Embryonic facial prominence (tissue), 1 donor: Measurements from ENCODE around the gene TACC2.

Source experiments
- DNase-seq: peaks from one replicate; pipeline ENCODE4 v3.0.0-alpha.2; 2016; ENCODE audit errors: extremely low spot score

The TACC2 gene

DNA sequence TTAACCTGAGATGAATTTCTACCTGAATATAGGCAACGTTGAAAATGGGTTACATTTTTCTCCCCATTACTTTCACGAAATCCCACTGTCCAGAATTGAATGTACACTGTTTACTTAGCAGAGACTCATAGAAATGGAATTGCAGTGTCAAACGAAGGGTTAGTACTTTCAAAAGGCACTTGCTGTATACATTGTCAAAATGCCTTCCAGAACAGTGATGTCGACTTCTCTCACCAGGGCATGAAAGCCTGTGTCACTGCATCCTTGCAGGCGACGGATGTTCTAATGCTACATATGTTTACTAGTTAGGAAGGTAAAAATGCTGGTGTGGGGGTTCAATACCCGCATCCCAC lies 41.2 kb downstream of the TACC2 start:
- DNase-seq: no peak

DNA sequence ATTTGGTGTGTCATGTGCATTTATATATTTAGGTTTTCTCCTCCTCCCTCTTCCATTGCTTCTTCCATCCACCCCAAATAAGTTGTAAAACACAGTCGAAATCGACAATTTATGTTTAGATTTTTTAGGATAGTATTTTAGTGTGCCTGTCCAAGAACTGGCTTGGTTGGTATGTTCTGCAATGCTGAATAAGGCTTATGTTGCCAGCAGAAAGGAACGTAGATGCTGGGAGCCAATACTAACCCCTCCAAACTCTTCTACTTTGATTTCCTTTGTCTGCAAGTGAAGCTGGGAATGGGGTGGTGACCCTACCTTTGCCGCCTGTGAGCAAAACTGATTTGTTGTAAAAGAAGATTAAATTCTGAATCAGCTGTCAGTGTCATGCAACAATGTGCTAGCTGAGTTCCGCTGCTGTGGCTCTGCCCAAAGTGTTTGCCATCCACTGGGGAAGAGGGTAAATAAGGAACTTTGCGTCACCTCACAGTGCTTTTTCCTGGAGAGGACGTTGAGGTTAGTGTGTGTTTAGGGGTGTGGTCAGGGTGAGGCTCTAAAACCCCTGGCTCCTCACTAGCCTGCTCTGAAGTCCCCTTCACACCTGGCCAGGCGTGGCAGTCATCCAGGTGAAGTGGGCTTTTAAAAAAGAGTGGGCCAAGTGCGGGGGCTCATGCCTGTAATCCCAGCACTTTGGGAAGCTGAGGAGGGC lies 44.4 kb downstream of the TACC2 start:
- no peak for DNase-seq

DNA sequence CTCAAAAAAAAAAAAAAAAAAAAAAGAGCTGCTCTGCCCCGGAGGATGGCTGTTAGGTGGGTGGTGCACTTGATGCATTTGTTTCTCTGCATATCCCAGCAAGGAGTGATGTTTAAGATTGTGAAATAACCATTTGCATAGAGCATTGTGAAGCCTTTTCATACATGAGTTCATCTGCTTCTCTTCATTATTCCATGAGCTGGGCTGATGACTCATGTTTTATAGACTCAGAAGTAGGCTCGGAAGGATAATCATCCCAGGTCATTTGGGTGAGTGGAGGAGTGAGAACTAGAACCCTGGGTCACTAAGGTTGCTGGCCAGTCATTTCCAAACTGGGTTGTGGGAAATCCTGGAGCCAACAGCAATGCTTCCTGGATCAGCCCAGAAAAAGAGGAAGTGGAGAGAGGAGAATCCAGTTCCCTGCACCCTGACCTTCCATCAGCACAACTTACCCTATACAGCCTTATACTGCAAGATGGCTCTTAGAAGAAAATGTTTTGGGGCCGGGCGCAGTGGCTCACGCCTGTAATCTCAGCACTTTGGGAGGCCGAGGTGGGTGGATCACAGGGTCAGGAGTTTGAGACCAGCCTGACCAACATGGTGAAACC lies 45.3 kb downstream of the TACC2 start:
- no peak for DNase-seq

DNA sequence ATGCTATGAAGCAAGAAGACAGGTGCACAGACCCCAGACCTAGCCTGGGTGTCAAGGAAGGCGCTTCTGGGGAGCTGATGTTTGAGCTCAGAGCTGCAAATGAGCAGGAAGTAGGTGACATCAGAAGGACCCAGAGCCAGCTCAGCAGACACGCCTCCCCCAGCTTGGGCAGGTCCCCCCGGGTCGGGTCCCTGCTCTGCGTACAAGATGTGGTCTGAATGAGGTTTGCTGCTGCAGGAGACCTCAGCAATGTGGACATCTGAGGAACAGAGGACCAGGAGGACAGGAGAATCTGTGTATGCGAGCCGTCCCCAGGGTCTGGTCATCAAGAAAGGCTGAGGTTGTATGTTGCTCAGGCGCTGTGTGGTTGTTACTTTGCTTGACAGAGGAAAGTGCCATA lies 51.8 kb downstream of the TACC2 start:
- no peak for DNase-seq

DNA sequence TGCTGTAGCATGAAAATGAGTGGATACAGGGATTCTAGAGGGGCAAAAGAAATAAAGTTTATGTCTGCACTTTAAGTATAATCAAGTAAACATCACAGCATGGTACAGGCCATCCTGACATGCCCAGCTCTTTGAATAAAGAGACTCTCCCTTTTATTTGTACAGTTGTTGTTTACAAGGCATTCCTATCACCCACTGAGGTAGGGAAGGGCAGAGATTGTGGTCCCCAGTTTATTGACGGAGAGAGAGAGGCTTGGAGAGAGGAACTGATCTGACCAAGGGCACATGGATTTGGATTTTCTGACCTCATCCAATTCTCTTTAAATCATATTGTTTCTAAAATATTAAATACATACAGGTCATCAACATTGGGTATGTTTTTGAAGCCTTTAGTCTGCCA lies 53.9 kb downstream of the TACC2 start:
- DNase-seq: no peak

DNA sequence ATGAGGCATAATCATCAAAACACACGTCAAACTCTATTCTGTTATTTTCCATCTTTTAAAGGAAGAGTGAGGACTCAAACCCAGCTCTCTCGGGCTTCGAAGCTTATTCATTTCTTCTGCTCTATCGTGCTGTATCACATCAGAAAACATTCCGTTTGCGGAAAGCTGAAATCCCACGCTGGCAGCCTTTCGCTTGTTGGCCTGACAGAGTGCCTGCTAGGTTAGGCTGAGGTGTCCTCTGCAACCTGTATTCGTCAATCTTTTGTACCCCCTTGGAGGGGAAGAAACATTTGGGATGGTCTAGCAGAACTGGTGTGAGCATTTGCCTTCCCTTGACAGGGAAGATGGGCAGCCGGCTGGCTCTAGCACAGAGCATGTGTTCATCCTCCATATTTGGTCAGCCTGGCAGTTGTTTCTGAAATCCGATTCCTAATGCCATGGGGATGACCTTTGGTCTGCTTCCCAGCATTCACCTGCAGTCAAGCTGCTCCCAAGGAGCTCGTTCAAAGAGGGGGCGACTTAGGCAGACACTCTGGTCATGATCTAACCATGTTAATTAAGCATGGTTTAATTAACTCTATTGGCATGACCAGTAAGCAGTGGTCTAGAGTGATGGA lies 55.2 kb downstream of the TACC2 start:
- no peak for DNase-seq

DNA sequence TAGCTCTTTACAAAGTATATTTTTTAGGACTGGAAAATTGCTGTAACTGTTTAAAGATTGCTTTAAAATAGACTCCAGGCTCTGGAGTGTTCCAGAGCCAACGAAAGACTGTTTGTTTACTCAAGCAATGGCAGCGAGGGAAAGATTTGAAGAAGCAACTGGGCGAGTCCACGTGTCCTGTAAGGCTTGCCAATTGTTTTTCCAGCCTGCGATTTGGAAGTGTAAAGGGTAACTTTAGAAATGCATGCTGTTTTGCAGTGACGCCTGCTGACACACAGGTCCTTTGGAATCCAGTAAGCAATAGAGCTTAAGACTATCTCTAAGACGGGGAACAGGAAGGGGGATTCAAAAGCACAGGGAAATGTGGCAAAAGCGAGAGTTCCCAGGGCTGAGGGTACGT lies 55.8 kb downstream of the TACC2 start:
- DNase-seq: peak; percentile 49

DNA sequence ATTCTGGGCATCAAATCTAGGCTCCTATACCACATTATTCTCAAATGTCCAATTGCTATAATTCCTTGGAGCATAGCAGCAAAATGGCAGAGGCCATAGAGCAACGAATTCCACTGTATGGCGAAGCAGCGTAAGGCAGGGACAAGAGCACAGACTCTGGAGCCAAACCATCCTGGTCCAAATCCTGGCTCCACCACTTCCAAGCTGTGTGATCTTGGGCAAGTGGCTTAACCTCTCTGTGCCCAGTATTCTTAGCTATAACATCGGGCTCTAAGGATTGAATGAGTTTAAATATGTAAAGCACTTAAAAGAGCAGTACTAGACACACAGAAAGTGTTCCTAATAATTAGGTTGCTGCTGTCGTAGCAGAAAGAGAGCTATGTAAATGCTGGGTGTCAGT lies 56.2 kb downstream of the TACC2 start:
- no peak for DNase-seq

DNA sequence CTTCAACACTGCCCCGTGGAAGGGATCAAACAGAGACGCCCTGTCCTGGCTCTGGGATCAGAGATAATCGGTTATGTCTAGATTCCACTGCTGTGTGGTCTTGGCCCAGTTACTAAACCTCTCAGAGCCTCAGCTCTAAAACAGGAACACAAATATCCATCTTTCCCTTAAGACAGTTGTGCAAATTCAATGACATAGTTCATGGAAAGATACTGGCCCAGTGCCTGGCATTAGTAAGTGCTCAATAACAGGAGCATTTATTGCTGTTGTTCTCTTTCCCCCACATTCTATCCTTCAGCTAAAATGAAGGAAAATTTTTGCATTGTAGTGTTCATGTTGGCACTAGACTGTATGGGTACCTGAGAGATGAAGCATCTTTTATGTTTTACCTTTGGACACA lies 58.6 kb downstream of the TACC2 start:
- DNase-seq: no peak

DNA sequence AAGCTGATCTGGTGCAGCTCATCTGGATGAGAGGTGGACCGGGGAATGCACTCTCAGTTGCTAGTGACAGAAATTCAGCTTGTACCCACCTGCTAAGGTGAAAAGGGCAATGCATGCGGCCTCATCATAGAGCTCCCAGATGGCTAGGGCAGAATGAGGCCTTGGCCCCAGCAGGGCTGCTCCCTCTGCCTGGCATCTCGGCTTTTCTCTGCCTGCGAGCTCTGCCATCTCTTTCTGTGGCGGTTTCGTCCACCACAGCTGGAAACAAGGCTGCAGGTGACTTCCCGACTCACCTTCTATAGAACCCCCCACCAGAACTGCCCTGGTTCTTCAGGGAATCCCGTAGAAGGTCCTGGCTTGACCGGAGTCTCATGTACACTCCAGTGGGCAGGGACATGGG lies 60.1 kb downstream of the TACC2 start:
- no peak for DNase-seq

DNA sequence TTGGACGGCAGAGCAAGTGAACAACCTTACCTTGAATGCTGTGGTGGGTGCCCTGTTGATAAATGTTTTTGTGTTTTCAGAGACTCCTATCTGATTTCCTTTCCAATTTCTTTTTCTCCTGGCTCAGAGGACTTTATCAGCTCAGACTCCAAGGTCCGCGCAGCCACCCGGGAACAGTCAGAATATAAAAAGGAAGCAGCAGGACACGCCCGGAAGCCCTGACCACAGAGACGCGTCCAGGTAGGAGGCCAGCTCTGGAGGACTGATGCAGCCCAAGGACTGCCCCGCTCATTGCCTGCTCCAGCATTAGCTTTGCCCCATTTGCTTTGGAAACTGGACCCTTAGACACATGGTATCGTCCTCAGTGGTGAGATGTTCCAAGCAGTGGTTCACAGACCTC lies 61.3 kb downstream of the TACC2 start:
- DNase-seq: no peak

DNA sequence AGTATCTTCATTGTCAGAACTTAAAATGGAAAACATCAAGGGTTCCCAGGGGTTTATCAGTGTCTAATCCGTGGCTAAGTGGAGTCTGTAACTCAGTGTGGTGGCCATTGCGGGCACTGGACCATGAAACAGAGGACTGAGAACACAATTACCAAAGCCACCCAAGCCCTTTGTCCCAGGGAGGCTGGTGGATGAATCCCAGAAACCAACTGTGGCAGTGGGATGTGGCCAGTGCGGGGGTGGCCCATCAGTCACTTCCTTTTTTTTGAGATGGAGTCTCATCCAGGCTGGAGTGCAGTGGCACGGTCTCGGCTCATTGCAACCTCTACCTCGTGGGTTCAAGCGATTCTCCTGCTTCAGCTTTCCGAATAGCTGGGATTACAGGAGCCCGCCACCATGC lies 61.8 kb downstream of the TACC2 start:
- DNase-seq: no peak

DNA sequence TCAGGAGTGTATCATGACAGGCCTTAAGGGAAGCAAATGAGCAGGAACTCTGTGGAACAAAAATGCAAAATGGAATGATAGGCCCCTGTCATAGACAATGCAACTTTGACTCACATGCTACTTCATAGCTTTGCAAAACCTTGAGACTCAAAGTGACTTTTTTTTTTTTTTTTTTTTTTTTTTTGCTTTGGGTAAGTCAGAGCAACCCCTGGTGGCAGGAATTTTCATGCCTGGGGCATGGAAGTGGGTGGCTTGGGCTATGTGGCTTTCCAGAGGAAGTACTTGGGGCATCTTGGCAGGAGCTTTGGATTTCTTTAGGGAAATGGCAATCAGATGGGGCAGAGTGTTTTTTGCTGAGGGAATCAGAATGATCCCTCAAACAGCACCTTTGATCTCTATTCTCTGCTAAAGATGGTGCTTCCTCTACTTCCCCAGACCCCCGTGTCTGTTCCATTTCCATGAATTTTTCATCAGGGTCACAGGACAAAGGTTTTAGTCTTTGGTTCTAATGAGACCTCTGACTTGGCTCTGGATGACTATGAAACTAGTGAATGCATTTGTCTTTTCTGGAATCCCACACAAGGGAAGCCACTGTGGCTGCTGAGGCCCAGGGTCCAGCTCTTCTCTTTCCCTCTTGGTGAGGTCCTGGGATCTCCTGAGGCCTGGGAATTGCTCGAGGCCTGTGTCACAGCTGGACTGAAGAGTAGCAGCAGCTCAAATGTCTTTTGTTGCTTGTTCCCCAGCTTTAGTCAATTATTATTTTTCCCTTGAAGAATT lies 62.8 kb downstream of the TACC2 start:
- no peak for DNase-seq

DNA sequence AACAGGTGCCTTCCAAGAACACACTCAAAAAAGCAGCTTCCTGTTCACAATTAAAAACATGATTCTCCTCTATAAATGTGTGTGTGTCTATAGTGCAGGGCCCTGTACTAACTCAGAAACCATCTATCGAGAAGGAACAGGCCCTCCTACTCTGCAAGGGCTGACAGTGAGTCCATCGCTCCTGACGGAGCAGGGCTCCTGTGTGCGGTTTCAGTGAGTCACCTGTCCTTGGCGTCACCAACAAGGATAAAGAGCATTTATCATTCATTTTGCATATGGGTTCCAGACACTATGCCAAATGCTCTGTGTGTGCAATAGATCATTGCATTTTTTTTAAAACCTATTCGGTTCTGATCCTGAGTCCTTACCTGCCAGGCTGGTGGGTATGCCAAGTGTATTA lies 63.7 kb downstream of the TACC2 start:
- no peak for DNase-seq

DNA sequence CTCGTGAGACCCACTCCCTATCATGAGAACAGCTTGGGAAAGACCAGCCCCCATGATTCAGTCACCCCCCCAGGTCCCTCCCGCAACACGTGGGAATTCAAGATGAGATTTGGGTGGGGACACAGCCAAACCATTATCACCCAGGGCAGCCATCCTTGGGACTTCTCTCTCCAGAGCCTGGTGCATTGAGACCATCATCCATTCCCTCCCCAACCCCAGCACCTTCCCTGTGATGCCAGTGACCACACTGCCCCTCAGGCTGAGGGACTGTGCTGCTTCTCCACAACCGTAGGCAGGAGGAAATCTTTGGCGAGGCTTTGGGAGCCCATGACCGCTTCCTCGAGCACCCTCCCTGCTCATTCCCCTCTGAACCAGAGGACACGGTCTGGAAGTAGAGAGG lies 64.4 kb downstream of the TACC2 start:
- DNase-seq: no peak

DNA sequence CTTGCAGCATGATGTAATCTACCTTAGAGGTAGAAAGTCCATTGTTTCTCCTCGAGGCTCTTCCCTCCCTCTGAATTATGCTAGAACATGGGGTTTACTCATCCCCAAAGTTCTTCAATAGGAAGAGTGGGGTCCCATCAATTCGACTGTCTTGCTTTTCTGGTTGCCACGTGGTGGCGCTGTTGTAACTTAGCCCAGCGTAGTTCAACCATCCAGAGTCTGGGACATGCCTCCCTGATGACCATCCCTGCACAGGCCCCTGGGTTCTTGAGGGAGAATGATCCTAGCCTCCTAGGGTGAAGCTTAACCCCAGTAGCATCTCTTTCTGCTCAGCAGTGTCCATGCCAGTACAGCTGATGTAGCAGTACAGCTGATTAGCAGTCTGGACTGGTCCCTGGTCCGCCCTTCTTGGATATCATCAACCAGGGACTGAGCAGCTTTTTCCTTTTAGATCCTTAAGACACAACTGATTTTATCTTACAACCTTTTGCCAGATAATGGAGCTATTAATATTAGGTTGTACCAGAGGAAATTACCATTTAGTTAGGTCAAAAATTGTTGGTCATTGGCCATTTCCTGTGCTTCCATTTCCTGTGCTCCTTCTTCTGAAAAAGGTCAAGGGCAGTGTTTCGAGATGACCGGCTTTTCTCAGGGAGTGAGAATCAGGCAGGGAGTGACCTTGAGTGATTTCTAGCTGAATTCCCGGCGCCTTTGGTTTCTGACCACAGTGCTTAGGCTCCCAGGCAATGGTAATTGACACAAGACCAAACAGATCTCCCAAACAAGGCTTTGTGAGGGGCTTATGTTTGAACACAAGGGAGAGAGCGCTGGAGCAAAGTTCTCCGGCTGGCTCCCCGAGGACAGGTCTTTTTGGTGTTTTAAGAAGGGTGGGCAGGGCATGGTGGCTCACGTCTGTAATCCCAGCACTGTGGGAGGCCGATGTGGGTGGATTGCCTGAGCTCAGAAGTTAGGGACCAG lies 65.4 kb downstream of the TACC2 start:
- no peak for DNase-seq

DNA sequence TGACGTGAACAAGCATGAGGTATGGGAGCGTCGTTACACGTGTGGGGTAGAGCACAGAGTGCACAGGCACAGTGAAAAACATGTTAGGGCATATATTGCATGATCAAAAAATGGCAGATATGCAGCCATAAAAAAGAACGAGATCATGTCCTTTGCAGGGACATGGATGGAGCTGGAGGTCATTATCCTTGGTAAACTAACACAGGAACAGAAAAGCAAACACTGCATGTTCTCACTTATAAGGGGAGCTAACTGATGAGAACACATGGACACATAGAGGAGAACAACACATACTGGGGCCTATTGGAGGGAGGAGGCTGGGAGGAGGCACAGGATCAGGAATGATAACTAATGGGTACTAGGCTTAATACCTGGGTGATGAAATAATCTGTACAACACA lies 66.3 kb downstream of the TACC2 start:
- DNase-seq: no peak

DNA sequence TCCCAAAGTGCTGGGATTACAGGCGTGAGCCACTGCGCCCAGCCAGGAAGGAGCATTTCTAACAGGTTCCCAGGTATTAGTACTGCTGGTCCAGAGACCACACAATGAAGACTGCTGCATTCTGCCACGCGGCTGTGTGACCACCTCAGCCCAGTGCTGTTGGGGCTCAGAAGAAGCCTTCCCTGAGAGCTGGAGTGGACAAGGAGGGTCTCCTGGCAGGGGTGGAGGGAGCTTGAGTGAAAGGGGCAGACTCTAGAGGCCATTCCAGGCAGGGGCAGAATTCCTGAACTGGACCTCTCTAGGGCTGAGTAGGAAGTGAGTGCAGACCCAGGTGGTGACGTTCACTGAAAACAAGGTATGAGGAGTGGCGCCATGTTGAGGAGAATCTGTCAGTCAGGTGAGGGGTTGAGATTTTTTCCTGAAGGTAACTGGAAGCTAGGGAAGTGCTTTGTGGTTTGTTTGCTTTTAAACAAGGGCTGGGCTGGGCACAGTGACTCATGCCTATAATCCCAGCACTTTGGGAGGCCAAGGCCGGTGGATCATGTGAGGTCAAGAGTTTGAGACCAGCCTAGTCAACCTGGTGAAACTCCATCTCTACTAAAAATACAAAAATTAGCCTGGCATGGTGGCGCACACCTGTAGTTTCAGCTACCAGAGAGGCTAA lies 67.6 kb downstream of the TACC2 start:
- DNase-seq: no peak

DNA sequence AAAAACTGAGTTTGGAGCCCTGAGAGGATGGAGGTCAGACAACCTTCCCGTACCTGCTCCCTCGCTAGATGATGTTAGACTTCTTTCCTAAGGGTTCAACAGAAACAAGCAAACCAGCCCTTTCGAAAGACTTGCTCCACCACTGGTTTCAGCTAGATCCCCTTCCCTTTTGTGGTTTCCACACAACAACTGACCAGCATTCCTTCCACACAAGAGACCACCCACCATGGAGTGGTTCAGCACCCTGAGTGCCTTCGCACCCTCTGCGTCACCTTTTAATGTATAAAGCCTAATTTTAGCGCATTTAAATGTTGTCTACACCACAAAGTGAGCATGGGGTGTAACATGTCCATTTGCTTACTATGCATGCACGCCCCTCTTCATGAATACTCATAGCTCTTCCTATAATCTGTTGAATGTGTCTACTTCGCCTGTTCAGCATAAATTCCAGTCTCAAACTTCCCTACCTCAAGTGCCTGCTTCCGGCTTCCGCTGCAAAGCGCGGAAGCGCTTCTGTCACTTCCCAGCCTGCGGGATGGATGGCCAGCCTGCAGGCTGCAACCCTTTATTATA lies 69.0 kb downstream of the TACC2 start:
- DNase-seq: no peak

DNA sequence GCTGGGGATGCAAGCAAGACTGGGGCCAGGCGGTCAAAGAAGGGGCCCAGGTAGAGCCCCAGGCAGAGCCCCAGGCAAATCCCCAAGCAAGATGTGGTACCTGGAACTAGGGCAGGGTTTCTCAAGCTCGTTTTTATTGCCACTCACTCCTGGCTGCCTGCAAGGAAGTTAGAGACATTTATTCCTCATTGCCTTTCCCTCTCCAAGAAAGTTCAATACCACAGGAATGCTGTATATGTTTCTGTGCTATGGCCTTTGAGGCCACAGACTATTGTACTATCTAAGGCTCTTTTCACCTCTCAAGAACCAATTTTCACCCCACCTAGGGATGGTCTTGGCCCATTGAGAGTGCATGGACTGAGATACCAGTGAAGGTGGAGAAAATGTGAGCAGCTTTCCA lies 71.3 kb downstream of the TACC2 start:
- no peak for DNase-seq
